HG02884 (cell line): ENCODE results near the gene SUGCT.

Experiments used
- ATAC-seq: cut with Tn5 transposase; IDR thresholded peaks from one replicate; pipeline ENCODE4 v1.9.1; 2021; ENCODE audit warnings: mild to moderate bottlenecking, moderate library complexity; ENCODE audit not compliant: unreplicated experiment

Gene SUGCT

GRCh38 chr7:40839881-40840280 lies 705.1 kb downstream of the SUGCT start:
- no peak for ATAC-seq

GRCh38 chr7:40840990-40841389 lies 706.2 kb downstream of the SUGCT start:
- ATAC-seq, result no peak

GRCh38 chr7:40842641-40843040 lies 707.8 kb downstream of the SUGCT start:
- ATAC-seq, result no peak

- ATAC-seq, result no peak
These were observed 708.7 kb downstream of the SUGCT start for GRCh38 chr7:40843338-40843985.

GRCh38 chr7:40845943-40846342 lies 711.1 kb downstream of the SUGCT start:
- ATAC-seq, result no peak

GRCh38 chr7:40847921-40848320 lies 713.1 kb downstream of the SUGCT start:
- ATAC-seq, result no peak

- no peak for ATAC-seq
These were observed 713.9 kb downstream of the SUGCT start for GRCh38 chr7:40848541-40849221.

GRCh38 chr7:40850017-40850416 lies 715.2 kb downstream of the SUGCT start:
- no peak for ATAC-seq

- ATAC-seq, result no peak
These were observed 716.2 kb downstream of the SUGCT start for GRCh38 chr7:40851001-40851400.

- ATAC-seq, result no peak
These were observed 724.3 kb downstream of the SUGCT start for GRCh38 chr7:40859076-40859475.

GRCh38 chr7:40859965-40860543 lies 725.2 kb downstream of the SUGCT start:
- ATAC-seq, result no peak

- ATAC-seq, result no peak
These were observed 730.8 kb downstream of the SUGCT start for GRCh38 chr7:40865441-40866233.

- no peak for ATAC-seq
These were observed 731.8 kb downstream of the SUGCT start for GRCh38 chr7:40866601-40867000.

GRCh38 chr7:40870108-40870507 lies 735.3 kb downstream of the SUGCT start:
- ATAC-seq, result no peak

- ATAC-seq, result no peak
These were observed 738.4 kb downstream of the SUGCT start for GRCh38 chr7:40873248-40873647.

GRCh38 chr7:40874756-40875155 lies 740.0 kb downstream of the SUGCT start:
- ATAC-seq, result no peak

GRCh38 chr7:40876601-40877000 lies 741.8 kb downstream of the SUGCT start:
- ATAC-seq, result no peak

- no peak for ATAC-seq
These were observed 745.2 kb downstream of the SUGCT start for GRCh38 chr7:40879941-40880543.

- no peak for ATAC-seq
These were observed 745.8 kb downstream of the SUGCT start for GRCh38 chr7:40880581-40880980.

- ATAC-seq, result no peak
These were observed 746.7 kb downstream of the SUGCT start for GRCh38 chr7:40881405-40881926.
